ENCODE data around the gene AP1B1.

The AP1B1 gene

GRCh38 chr22:29353860-29354259 lies 34.5 kb downstream of the AP1B1 start:
- no peak overlapping the region for H3K4me3 ChIP-seq
- no peak overlapping the region for H3K27ac ChIP-seq
- DNase-seq (ENCODE audit: low spot score), result no peak
- TF ChIP-seq CTCF (IDR thresholded peaks at IDR 0.05), result no peak

DNA sequence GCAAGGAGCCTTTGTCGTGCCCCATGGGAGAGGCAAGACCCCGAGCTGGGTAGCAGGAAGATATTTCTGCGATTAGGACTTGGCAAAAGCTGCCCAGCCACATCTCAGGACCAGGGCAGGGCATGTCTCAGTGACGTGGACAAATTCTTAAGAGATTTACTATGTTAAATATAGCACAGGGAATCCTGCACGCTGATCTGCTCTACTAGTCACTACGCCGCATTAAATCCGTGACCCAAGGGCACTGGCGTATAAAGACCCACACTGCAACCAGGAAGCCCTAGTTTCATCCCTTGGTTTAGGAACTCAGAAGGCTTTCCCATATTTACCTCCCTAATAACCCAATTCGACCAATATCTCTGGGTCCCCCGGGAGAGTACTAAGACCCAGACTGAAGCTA lies 35.1 kb downstream of the AP1B1 start:
- H3K4me3 ChIP-seq, result no peak overlapping the region
- no peak for TF ChIP-seq CTCF (IDR thresholded peaks at IDR 0.05)
- DNase-seq (ENCODE audit: low spot score), result no peak
- no peak overlapping the region for H3K27ac ChIP-seq

- TF ChIP-seq CTCF (IDR thresholded peaks at IDR 0.05), result no peak
- Histone ChIP-seq H3K27ac (no peak overlapping the region), H3K4me3 (no peak overlapping the region)
- DNase-seq (ENCODE audit: low spot score), result no peak
Observed at GRCh38 chr22:29352778-29353177, 35.6 kb downstream of the AP1B1 start.

GRCh38 chr22:29351891-29352290 lies 36.5 kb downstream of the AP1B1 start:
- no peak for DNase-seq (ENCODE audit: low spot score)
- Histone ChIP-seq H3K4me3 (no peak overlapping the region), H3K27ac (no peak overlapping the region)
- no peak for TF ChIP-seq CTCF (IDR thresholded peaks at IDR 0.05)

DNA sequence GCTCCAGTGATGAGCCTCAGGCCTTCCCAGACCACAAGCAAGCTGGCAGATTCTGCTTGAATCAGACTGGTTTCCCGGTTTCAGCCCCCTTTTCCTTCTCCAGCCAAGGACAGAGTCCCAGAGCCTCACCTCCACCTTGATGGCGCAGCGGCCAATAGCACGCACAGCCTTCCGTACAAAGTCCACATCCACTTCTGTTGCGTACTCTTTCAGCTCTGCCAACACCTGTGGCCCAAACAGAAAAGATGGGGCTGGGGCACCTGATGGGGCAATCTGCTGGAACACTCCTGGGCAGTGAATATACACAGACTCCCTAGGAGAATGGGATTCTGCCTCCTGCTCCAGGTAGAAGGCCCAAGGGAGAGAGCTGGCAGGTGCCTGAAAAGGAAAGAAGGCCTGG lies 37.3 kb downstream of the AP1B1 start:
- no peak overlapping the region for H3K4me3 ChIP-seq
- DNase-seq (ENCODE audit: low spot score), result no peak

GRCh38 chr22:29348956-29349355 lies 39.4 kb downstream of the AP1B1 start:
- TF ChIP-seq CTCF (IDR thresholded peaks at IDR 0.05), result no peak
- no peak for DNase-seq (ENCODE audit: low spot score)
- H3K4me3 ChIP-seq, result no peak overlapping the region
- H3K27ac ChIP-seq, result no peak overlapping the region

More for the DNA sequence above, 37.3 kb downstream of the AP1B1 start:
- no peak overlapping the region for H3K27ac ChIP-seq
- TF ChIP-seq CTCF (IDR thresholded peaks at IDR 0.05), result no peak

DNA sequence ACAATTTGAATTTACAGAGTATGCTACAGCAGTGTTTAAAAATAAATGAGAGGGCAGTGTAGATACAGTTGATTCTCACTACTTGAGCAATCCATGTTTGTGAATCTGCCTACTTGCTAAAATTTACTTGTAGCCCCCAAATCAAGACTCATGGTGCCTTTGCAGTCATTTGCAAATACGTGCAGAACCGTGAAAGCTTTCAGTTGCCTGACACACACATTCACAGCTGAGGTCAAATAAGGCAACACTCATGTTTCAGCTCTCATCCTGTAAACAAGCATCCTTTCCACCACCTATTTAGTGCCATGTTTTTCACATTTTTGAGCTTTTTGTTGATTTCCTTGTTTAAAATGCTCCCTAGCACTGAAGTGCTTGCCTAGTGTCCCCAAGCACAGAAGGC lies 40.3 kb downstream of the AP1B1 start:
- no peak for DNase-seq (ENCODE audit: low spot score)
- no peak for TF ChIP-seq CTCF (IDR thresholded peaks at IDR 0.05)
- Histone ChIP-seq H3K27ac (no peak overlapping the region), H3K4me3 (no peak overlapping the region)

All from coronary artery (tissue), 2 donors.